Measurements from ENCODE around the gene TNFRSF13B.

GRCh38 chr17:16917671-16918394 is 54.1 kb downstream of the TNFRSF13B start:
- TF ChIP-seq EZH2 (IDR thresholded peaks at IDR 0.05; ENCODE audit: borderline replicate concordance, low read depth, low read length, severe bottlenecking) (no peak), CTCF (IDR thresholded peaks at IDR 0.05; ENCODE audit: extremely low read depth in 1 of 2, insufficient read depth in 1 of 2, low read depth in 1 of 2, low read length in 2 of 2) (no peak), POLR2A (IDR thresholded peaks at IDR 0.05; ENCODE audit: low read depth, low read length) (no peak), GATA2 (IDR thresholded peaks at IDR 0.05; ENCODE audit: insufficient read depth, insufficient read length, low read depth, low read length) (no peak)
